Measurements from ENCODE around the gene WDR81. TPM values are rescaled to one million over a fixed set of nuclear protein-coding genes. Genes with fewer than 3 reads are reported as not detected.

WDR81 gene
- total and polyA plus RNA-seq, 2 donors (not counting 3 experiments of a cell fraction or from before 2014, with no cell fraction given) = 10.4 to 17.3 TPM

- no TSS peak for BruUV-seq (replicated peaks)
- intact Hi-C loops (cut with micrococcal nuclease) (no loop called here), dilution Hi-C loops (cut with MboI; ENCODE audit: extremely low pct_ligation_motif_present, low sequenced_read_pairs) (no loop called here)
- ChIA-PET POLR2A (no interaction called here), CTCF (interaction anchor here (0.9 to 2.0 kb wide), 5 partner anchors 21 to 37 kb away, joined by 3 to 11 read pairs (median 4); no protein-coding TSS in a partner anchor)
- Histone ChIP-seq H3K36me3 (ENCODE audit: control insufficient read depth in 2 of 2, extremely low read depth in 1 of 2, insufficient read depth in 2 of 2, low read length in 2 of 2) (no peaks in the 10 kb centered on the region), H4K20me1 (replicated peaks; ENCODE audit: control insufficient read depth, extremely low read depth, insufficient read depth, low read length) (no peaks in the 10 kb centered on the region), H3K27me3 (ENCODE audit: control insufficient read depth in 2 of 2, insufficient read depth in 2 of 2, low read length in 2 of 2) (no peaks in the 10 kb centered on the region), H3K79me2 (ENCODE audit: control insufficient read depth, insufficient read depth, low read length) (no peaks in the 10 kb centered on the region), H3K9me3 (replicated peaks; ENCODE audit: control insufficient read depth, insufficient read depth, low read length) (no peaks in the 10 kb centered on the region), H3K4me3 (replicated peaks in 1 of 3; ENCODE audit: insufficient read depth in 1 of 3, low read depth in 1 of 3, low read length in 3 of 3) (no peak overlapping the region), H3K4me2 (ENCODE audit: insufficient read depth, low read length) (no peak overlapping the region), H3K4me1 (ENCODE audit: control insufficient read depth, extremely low read depth, insufficient read depth, low read length) (no peaks in the 10 kb centered on the region), H2AFZ (ENCODE audit: low read depth, low read length) (peak overlapping the region; percentile 26), H3K27ac (ENCODE audit: insufficient read depth, low read depth, low read length) (no peak overlapping the region), H3K9me1 (replicated peaks; ENCODE audit: control insufficient read depth, extremely low read depth, insufficient read depth, low read length) (no peaks in the 10 kb centered on the region), H3K9ac (replicated peaks; ENCODE audit: extremely low read depth, insufficient read depth, low read length) (no peak overlapping the region)
- no peak for TF ChIP-seq MYC (IDR thresholded peaks at IDR 0.05; ENCODE audit: low read depth, low read length)
- TF ChIP-seq FOS (IDR thresholded peaks at IDR 0.05; ENCODE audit: borderline replicate concordance, insufficient read depth, low read length) = no peak
- no peak for TF ChIP-seq MAX (IDR thresholded peaks at IDR 0.05; ENCODE audit: insufficient read depth, insufficient read length)
- no peak for TF ChIP-seq POLR2AphosphoS5 (IDR thresholded peaks at IDR 0.05; ENCODE audit: insufficient read depth, low read depth, low read length)
- no peak for TF ChIP-seq POLR2A (IDR thresholded peaks at IDR 0.05; ENCODE audit: low read depth, low read length)
- no peak for TF ChIP-seq JUN (IDR thresholded peaks at IDR 0.05; ENCODE audit: borderline replicate concordance, insufficient read depth, insufficient read length, low read depth)
- FAIRE-seq (no peak), DNase-seq (ENCODE audit: low read depth, low spot score) (peak; percentile 17)
Observed at GRCh38 chr17:1746975-1747543, 22.6 kb downstream of the WDR81 start.

GRCh38 chr17:1750628-1751027 lies 26.1 kb downstream of the WDR81 start:
- POLR2A ChIA-PET = no interaction called here
- Histone ChIP-seq H3K36me3 (ENCODE audit: control insufficient read depth in 2 of 2, extremely low read depth in 1 of 2, insufficient read depth in 2 of 2, low read length in 2 of 2) (no peaks in the 10 kb centered on the region), H2AFZ (ENCODE audit: low read depth, low read length) (no peak overlapping the region), H3K27me3 (ENCODE audit: control insufficient read depth in 2 of 2, insufficient read depth in 2 of 2, low read length in 2 of 2) (no peaks in the 10 kb centered on the region), H3K9ac (replicated peaks; ENCODE audit: extremely low read depth, insufficient read depth, low read length) (no peak overlapping the region), H3K4me1 (ENCODE audit: control insufficient read depth, extremely low read depth, insufficient read depth, low read length) (peaks cover 4% of the 10 kb centered on the region), H3K9me1 (replicated peaks; ENCODE audit: control insufficient read depth, extremely low read depth, insufficient read depth, low read length) (no peaks in the 10 kb centered on the region), H3K4me3 (replicated peaks in 1 of 3; ENCODE audit: insufficient read depth in 1 of 3, low read depth in 1 of 3, low read length in 3 of 3) (no peak overlapping the region), H3K27ac (ENCODE audit: insufficient read depth, low read depth, low read length) (no peak overlapping the region), H3K9me3 (replicated peaks; ENCODE audit: control insufficient read depth, insufficient read depth, low read length) (no peaks in the 10 kb centered on the region), H4K20me1 (replicated peaks; ENCODE audit: control insufficient read depth, extremely low read depth, insufficient read depth, low read length) (no peaks in the 10 kb centered on the region), H3K4me2 (ENCODE audit: insufficient read depth, low read length) (no peak overlapping the region), H3K79me2 (ENCODE audit: control insufficient read depth, insufficient read depth, low read length) (no peaks in the 10 kb centered on the region)
- no TSS peak for BruUV-seq (replicated peaks)
- TF ChIP-seq MYC (IDR thresholded peaks at IDR 0.05; ENCODE audit: low read depth, low read length) (no peak), POLR2A (IDR thresholded peaks at IDR 0.05; ENCODE audit: low read depth, low read length) (no peak), JUN (IDR thresholded peaks at IDR 0.05; ENCODE audit: borderline replicate concordance, insufficient read depth, insufficient read length, low read depth) (no peak), GATA2 (IDR thresholded peaks at IDR 0.05; ENCODE audit: insufficient read depth, insufficient read length, low read depth, low read length) (no peak), FOS (IDR thresholded peaks at IDR 0.05; ENCODE audit: borderline replicate concordance, insufficient read depth, low read length) (no peak), EZH2 (IDR thresholded peaks at IDR 0.05; ENCODE audit: borderline replicate concordance, low read depth, low read length, severe bottlenecking) (no peak), CTCF (IDR thresholded peaks at IDR 0.05; ENCODE audit: extremely low read depth in 1 of 2, insufficient read depth in 1 of 2, low read depth in 1 of 2, low read length in 2 of 2) (no peak), POLR2AphosphoS5 (IDR thresholded peaks at IDR 0.05; ENCODE audit: insufficient read depth, low read depth, low read length) (no peak), MAX (IDR thresholded peaks at IDR 0.05; ENCODE audit: insufficient read depth, insufficient read length) (no peak)
- DNase-seq (ENCODE audit: low read depth, low spot score) (no peak), FAIRE-seq (no peak)
- dilution Hi-C loops (cut with MboI; ENCODE audit: extremely low pct_ligation_motif_present, low sequenced_read_pairs) (no loop called here), intact Hi-C loops (cut with micrococcal nuclease) (no loop called here)
- CTCF ChIA-PET = no interaction called here

Data from endothelial cell of umbilical vein (primary cell).